HG03025 (cell line): ENCODE measurements around the gene WWP2.

Source experiments
- ATAC-seq: cut with Tn5 transposase; IDR thresholded peaks from one replicate; pipeline ENCODE4 v1.9.1; 2021; ENCODE audit warnings: mild to moderate bottlenecking, moderate library complexity; ENCODE audit not compliant: unreplicated experiment, low FRiP score

The WWP2 gene

DNA sequence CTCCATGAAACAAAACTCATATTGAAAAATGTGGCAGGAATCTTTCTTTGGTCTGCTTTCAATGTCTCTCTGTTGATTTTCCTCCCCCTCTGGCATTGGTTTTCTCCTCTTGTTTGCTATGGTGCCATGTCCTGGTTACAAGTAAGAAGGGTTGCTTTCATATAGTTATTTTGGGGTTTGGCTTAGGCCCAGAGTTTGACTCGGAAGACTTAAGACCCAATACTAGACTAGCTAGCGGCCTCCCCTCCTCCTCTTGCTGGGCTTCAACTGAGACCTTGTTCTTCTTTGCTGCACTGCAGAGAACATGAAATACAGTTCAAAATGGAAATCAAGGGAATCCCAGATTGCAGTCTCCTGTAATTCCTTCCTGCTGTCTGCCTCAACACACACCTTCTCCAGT, 159.0 kb downstream of the WWP2 start:
- ATAC-seq: no peak

DNA sequence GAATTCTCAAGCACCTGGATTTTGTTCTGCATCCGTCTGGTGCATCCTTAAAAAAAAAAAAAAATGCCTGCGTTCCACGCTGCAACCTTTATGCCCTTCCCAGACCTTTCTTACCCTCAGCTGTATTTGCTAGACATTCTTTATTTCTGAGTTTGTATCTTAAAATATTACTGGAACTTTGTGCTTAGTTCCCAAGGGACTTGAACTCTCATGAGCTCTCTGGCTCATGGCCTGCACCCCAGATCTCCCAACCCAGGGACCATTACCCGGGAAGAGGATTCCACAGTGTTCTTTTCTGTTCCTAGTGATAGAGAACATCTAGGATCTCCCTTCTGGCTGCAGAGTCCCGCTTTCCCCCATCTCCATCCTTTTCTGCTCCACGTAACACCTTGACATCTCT, 160.1 kb downstream of the WWP2 start:
- ATAC-seq: no peak

DNA sequence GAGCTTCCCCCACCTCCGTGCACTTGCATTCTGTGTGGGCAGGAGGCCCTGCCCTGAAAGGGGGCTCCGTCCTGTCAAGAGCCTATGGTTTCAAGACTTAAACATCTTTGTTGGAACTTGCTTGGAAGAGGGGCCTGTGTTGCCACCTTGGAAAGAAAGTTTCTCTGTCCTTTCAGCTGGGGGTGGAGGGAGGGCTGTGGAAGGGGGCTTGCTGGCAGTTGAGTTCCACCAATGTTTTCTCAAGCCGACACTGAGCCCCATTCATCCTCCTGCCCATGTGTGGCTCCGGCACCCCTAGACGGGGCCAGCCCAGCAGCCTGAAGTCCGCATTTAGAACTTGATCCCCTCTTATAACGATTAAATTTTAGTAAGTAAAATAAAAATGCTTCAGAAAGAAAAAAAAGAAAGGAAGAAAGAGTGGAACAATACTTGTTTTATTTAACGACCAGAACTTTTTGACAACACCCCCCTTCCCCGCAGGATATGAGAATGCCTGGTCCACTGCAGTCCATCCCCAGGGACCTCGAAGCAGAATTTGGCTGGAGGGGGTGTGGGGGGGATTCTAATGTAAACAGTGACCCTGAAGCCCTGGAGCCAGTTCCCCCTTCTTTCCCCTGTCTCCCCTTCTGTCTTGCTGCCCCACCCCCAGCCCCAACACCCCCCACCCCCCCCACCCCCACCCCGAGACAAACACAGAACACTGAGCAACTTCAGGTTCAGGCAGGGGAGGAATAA, 162.1 kb downstream of the WWP2 start:
- ATAC-seq: no peak

DNA sequence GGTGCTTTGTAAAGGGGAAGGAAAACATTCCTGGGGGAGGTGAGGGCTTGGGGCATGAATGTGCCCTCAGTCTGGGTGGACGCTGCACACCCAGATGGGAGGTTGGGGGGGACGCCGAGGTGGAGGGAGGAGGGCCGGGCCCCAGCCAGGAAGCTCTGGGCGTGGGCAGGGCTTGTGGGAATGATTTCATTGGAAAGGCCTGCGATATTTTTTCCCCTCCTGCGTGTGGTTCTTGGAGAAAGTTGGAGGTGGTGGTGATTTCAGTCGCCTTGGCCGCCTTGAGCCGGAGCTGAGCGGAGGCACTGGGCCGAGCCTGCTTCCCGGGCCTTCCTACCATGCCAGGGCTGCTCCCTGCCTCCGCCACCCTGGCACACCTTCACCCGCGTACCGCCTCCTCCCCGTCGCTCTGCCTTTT, 162.7 kb downstream of the WWP2 start:
- ATAC-seq: no peak

DNA sequence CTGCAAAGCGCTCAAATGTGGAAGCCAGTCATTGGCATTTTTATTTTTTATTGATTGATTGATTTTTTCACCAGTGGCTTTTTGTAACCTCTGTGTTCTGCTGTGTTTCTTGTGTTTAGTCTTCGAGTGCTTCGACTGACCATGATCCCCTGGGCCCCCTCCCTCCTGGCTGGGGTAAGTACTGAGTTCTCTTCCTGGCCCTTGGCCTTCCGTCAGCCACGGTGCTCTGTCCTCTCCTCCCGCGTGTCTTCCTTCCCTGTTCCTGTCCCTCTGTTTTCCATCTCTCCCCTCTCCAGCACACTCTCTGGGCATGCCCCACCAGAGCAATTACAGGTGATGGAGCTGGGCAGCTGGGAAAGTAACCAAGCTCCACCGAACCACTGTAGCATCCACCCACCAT, 163.2 kb downstream of the WWP2 start:
- ATAC-seq: no peak

DNA sequence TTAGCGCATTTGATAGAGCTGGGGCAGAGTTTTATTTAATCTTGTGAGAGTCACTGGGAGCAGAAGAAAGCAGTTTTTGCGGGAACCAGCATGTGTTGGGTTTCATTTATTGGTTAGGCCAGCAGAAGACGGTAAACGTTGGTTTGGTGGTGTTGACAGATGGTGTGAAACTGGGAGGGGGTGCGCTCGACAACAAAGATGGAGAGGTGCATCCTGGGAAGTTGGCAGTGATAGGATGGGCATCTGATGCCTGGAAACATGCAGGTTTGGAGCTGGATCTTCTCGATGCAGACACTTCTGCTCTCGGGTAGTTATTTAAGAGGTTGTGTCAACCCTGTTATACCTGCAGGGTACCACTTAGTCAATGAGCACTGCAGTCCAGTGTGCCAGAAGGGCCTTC, 164.1 kb downstream of the WWP2 start:
- ATAC-seq: no peak

DNA sequence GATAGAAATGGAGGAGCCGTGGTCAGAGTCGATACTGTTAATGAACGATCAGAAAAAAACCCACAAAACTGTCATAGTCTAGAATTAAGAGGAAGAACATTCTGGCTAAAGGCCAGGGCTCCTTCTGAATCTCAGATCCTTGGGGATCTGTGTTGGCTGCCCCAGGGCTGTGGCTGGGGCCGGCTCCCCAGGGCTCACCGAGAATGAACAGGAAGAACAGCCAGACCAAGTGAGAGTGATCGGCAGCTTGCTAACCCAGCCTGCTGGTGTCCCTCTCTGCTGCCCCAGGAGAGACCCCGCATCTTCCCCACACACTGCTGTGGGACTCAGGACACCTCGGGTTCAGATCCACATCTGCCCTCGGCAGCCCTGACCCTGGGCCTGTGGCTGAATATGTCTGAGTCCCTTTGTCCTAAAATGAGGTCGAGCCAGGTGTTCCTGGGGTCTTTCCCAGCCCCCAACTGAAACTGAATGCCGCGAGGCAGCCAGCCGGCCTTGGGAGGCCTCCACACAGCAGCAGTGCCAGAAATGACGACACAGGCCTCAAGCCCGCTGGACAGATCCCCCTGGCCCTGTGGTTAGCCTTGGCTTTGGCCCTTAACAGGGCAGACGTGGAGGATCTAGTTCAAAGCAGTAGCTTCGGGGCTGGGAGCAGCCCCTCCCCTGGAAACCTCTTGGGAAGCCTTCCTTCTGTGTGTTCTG, 165.1 kb downstream of the WWP2 start:
- no peak for ATAC-seq

DNA sequence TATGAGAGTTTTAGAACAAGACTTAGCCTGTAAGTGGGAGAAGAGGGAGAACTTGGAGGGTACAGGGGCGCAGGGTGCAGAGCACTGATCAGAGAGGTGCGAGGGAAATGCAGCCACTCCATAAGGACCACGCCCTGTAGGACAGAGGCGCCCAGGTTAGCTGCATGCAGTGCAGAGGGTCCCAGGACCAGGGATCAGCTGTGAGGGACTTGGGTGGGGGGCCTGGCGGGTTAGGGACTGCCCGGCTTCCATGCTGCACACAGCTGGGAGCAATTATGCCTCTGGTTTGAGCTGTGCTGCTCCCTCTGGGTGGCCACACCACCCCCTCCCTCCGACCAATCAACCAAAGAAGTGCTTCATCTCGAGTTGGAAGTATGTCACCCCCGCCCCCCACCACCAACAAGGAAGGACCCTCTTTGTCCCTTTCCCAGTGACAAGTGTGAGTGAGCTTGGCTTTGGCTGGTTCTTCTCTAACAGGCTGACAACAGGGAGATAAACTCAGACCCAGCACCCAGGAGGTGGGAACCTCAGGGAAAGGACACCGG, 166.8 kb downstream of the WWP2 start:
- ATAC-seq: no peak

DNA sequence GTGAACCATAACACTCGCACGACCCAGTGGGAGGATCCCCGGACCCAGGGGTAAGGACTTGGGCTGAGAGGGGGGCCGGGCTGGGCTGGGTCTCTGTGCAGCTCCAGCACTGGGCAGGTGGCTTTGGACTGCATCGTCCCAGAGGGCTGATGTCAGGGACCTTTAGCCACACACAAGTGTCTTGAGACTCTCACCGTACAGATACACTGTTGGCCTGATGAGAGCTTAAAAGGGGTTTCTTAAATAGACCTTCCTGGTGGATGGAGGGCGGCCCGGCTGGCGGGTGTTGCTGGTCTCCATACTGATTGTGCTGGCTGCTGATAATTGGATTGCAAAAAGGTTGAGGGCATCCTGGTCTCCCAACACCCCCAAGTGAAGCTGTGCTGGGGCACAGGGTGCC, 167.3 kb downstream of the WWP2 start:
- no peak for ATAC-seq

DNA sequence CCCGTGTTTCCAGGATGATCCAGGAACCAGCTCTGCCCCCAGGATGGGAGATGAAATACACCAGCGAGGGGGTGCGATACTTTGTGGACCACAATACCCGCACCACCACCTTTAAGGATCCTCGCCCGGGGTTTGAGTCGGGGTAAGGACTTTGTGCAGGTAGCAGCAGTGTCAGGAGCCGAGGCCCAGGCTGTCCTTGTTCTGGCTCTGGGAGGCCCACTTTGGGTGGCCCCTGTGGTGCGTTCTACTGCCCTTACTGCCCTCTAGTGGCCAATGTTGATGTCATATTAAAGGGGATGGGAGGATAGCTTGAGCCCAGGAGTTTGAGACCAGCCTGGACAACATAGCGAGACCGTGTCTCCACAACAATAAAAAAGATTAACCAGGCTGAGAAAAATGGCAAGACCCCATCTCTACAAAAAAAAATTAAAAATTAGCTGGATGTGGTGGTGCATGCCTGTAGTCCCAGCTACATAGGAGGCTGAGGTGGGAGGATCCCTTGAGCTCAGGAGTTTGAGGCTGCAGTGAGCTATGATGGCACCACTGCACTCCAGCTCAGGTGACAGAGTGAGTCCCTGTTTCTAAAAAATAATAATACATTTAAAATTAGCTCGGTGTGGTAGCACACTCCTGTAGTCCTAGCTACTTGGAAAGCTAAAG, 168.1 kb downstream of the WWP2 start:
- ATAC-seq: no peak

DNA sequence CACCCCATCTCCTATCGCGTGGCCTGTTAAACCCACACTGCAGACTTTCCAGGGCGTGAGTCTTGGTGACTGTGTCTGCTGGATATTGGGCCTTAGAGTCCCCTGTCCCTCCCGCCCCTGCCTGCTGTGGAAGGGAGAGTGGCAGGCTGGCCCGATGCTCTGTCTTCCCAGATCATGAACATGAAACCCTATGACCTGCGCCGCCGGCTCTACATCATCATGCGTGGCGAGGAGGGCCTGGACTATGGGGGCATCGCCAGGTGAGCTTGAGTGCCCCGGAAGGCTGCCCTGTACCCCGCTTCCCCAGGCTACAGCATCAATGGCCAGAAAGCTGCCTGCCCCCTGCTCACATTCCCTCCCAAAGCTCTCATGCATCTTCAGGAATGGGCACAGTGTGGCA, 169.5 kb downstream of the WWP2 start:
- ATAC-seq: no peak

DNA sequence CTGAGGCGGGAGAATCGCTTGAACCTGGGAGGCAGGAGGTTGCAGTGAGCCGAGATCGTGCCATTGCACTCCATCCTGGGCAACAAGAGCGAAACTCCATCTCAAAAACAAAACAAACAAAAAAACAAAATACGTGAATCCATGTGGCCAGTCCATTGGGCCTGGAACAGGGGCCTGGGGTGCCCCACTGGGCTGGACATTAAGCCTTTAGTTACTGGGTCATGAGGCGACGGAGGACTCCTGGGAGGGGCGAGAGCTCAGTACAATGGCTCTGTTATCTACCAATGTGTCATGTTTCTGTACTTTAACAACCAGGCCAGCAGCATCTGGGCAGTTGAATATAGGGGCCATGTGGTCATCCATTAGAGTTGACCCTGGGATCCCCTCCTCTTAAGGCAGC, 170.1 kb downstream of the WWP2 start:
- ATAC-seq: no peak

DNA sequence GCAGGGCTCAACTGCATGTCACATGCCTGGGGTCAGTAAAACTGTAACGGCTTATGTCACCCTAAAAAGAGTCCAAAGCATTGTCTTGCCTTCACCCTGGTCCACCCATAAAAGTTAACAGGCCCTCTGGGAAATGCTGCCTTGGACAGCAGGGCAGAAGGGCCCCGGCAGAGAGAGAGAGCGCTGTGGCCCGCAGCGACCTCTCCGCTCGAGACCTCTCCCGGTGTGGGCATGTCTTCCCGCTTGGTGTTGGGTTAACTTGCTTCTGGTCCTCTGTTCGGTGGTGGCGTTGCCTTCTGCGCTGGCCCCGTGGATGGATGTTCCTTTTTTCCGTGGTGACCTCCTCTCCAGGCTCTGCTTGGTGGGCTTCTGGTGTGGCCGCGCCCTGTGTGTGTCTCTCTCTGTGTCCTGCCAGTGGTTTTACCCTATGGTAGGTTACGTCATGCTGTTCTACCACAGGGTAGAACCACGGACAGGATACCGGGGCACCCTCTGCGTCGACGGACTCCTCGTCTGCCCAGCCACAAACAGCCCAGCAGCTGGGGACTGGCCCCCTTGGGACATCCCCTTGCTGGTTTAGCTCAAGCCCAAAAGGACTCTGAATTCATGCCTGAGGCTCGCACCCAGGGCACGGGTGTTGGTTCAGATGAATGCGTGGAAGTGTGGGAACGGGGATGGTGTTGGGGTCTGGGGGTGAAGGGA, 170.7 kb downstream of the WWP2 start:
- ATAC-seq: no peak

DNA sequence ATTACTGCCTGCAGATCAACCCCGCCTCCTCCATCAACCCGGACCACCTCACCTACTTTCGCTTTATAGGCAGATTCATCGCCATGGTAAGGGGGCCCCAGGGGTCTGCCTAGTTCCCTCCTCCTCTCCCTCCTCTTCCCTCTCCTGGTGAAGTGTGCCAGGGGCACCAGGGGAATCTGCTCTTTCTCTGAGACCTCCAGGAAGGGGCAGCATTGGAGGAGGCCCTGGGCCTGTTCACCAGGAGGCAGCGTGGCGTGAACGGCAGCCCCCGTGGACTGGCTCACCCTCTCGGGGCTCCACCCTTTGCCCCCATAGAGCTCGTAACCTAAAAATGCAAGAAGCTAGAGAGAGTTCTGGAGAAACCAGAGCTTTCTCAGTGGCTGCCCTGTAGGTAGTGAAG, 171.9 kb downstream of the WWP2 start:
- ATAC-seq: no peak

DNA sequence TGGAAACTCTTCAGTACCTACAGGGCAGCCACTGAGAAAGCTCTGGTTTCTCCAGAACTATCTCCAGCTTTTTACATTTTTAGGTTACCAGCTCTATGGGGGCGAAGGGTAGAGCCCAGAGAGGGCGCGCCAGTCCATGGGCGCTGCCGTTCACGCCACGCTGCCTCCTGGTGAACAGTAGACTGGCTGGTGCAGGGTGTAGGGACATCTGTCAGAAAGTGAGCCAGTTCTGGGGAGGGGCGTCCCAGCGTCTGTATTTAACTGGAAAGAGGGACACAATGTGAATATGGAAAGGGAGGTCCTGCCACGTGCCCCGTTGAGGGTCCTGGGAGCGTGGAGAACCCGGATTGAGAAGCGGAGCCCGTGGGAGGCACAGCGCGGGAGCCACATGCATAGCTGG, 172.6 kb downstream of the WWP2 start:
- no peak for ATAC-seq

DNA sequence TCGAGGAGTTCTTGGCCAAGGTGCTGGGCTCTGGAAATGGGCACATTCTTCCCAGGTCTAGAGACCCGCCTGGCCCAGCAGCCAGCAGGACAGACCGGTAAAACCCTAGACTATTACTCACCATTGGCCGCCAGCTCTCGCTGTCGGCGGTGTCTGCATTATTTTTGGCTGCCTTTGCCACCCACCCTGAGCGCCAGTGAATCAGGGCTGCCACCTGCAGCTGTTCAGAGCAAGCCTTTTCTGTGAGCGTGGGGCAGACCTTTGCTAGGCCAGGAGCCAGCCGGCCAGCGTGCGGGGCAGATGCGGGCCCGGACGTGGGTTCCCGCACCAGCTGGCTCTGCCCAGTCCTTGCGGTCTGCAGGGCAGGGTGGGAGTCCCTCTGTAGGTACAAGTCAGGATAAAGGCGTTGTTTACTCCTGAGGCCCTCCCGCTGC, 173.2 kb downstream of the WWP2 start:
- ATAC-seq: no peak

DNA sequence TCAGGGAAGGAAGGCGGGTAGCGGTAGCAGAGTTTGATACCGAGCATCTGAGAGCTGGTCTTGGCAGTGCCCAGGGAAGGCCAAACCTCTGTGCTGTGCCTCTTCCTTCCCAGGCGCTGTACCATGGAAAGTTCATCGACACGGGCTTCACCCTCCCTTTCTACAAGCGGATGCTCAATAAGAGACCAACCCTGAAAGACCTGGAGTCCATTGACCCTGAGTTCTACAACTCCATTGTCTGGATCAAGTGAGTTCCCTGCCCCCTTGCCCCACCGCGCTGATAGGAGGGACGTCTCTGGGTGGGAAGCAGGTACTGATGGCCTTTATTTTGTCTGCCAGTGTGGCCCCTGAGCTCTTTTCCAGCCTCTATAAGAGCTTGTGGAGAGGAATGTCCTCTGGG, 173.6 kb downstream of the WWP2 start:
- ATAC-seq: no peak

DNA sequence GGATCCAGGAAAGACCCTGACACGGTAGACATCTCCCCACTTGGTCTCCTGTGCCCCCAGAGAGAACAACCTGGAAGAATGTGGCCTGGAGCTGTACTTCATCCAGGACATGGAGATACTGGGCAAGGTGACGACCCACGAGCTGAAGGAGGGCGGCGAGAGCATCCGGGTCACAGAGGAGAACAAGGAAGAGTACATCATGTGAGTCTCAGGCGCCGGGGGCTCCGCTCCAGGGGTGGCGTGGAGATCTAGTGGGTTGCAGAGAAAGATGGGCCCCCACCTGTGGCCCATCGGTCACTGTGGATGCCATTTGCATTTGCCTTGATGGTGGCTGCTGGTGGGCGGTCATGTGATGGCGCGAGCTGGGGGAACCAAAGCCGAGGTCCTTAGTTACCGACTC, 174.1 kb downstream of the WWP2 start:
- no peak for ATAC-seq

DNA sequence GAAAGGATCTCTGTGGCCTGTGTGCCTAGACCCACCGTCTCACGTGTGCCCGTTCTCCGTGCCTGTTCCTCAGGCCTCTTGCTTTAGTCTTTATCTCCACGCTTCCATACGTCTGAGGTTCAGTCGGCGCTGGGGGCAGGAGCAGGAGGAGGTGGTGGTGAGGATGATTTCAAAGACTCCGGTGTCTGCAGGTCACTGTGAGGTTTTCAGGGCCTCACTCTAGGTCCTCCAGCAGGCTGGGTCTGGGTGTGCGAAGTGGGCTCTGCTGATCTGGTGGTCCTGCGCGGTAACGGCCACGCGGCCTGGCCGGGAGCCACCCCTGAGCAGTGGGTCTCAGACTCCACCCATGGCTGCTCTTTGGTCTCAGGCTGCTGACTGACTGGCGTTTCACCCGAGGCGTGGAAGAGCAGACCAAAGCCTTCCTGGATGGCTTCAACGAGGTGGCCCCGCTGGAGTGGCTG, 174.6 kb downstream of the WWP2 start:
- no peak for ATAC-seq

DNA sequence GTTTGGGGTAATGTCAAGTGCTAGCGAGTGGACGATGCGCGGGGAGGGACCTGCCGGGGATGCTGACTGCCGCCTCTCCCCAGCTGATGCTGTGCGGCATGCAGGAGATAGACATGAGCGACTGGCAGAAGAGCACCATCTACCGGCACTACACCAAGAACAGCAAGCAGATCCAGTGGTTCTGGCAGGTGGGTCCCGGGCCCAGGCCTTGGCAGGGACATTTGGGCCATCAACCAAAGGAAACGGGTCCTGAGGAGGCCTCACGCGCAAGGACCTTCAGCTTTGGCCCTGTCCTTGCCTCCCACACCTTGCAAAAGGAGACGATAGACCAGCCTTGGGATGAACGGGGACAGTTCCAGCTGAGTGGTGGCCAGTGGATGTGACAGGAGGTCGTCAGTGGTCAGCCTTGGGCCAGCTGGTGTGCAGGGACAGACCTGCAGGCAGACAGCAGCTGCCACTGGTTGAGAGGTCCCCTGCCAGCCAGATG, 175.4 kb downstream of the WWP2 start:
- no peak for ATAC-seq
